SU-DHL-6 (cell line): Measurements from ENCODE around the gene FBN2.

Source experiments
- CTCF ChIP-seq: fragments of 200-600 bp; sonication (generic); IDR thresholded peaks from one replicate; pipeline ENCODE4 v1.5.1; 2017; ENCODE audit warnings: antibody characterized with exemption, mild to moderate bottlenecking, low read length, moderate library complexity; ENCODE audit not compliant: insufficient read depth, poor library complexity, severe bottlenecking
- EZH2phosphoT487 ChIP-seq: fragments of 200-600 bp; sonication (generic), shearing (Covaris generic); conservative IDR thresholded peaks from 2 replicates; pipeline ENCODE4 v1.6.1; 2018; ENCODE audit warnings: mild to moderate bottlenecking, antibody characterized with exemption, low read length, moderate library complexity, mixed read lengths

GRCh38 chr5:128305341-128305740 is 232.7 kb downstream of the FBN2 start:
- TF ChIP-seq CTCF (no peak), EZH2phosphoT487 (no peak)
